Mucosa of descending colon (tissue), 3 donors: ENCODE results near the gene UNC5C. TPM values are rescaled to one million over a fixed set of nuclear protein-coding genes. Genes with fewer than 3 reads are reported as not detected.

Source experiments
- ATAC-seq: fragments of 200-7000 bp; cut with Tn5 transposase; one replicate; pipeline ENCODE4 v1.9.1; 2020; ENCODE audit warnings: mild to moderate bottlenecking, moderate library complexity
- DNase-seq, 3 donors: peaks; one replicate each; pipeline ENCODE4 v3.0.0-alpha.2; 2020
- H3K36me3 ChIP-seq: fragments of 200-600 bp; one replicate; pipeline ENCODE4 v1.8.0; 2021; ENCODE audit warnings: low read depth, mild to moderate bottlenecking
- H3K4me1 ChIP-seq: fragments of 200-600 bp; one replicate; pipeline ENCODE4 v1.8.0; 2021; ENCODE audit warnings: low read depth, mild to moderate bottlenecking
- H3K4me3 ChIP-seq: fragments of 200-600 bp; one replicate; pipeline ENCODE4 v1.8.0; 2021; ENCODE audit warnings: mild to moderate bottlenecking
- H3K9me3 ChIP-seq: fragments of 200-600 bp; one replicate; pipeline ENCODE4 v1.8.0; 2021; ENCODE audit warnings: mild to moderate bottlenecking
- CTCF ChIP-seq: fragments of 200-600 bp; IDR thresholded peaks from one replicate; pipeline ENCODE4 v1.8.0; 2022; ENCODE audit warnings: antibody characterized with exemption, mild to moderate bottlenecking
- intact Hi-C, 2 donors: fragments of 100-400 bp; cut with DNase I in 1 of 2; cut with micrococcal nuclease in 1 of 2; formaldehyde crosslinking; loops; one replicate each; pipeline versions ENCODE4 v1.11.0 to v1.11.1; 2022; cut with DNase I, micrococcal nuclease
- total RNA-seq, 3 donors: library from RNA; stranded (reverse); fragmentation: NEBNext Ultra II Directional in 2 of 3; extraction: Animal tissue kit (Norgen Biotek cat#: 25700) in 2 of 3; gene quantifications; one replicate each; pipeline versions ENCODE4 v1.2.1 to v1.2.4, GENCODE V29; 2021 to 2023
- donor health status: DM: no; HTN: no; CAD: no; lungs with moderate emphysema.
- donor health status: DM: no; HTN: no; CAD: no.
- donor health status: DM: no; HTN: yes; CAD: no.

The UNC5C gene
- total RNA-seq, 3 donors from 2014 or later, result 3.1 to 7.2 (median 4.6) TPM

GRCh38 chr4:95268819-95269565, 279.8 kb downstream of the UNC5C start:
- DNase-seq, result no peak

GRCh38 chr4:95267081-95267480, 281.7 kb downstream of the UNC5C start:
- Histone ChIP-seq H3K36me3 (no peaks in the 10 kb centered on the region), H3K4me1 (no peaks in the 10 kb centered on the region), H3K9me3 (no peaks in the 10 kb centered on the region), H3K4me3 (no peak overlapping the region)
- no peak for DNase-seq
- intact Hi-C loops, result no loop called here
- no peak for TF ChIP-seq CTCF
- no peak for ATAC-seq

More at GRCh38 chr4:95268819-95269565, 279.8 kb downstream of the UNC5C start:
- Histone ChIP-seq H3K4me1 (no peaks in the 10 kb centered on the region), H3K36me3 (no peaks in the 10 kb centered on the region), H3K9me3 (no peaks in the 10 kb centered on the region), H3K4me3 (no peak overlapping the region)
- TF ChIP-seq CTCF, result no peak
- ATAC-seq, result no peak
- intact Hi-C loops, result no loop called here

- Histone ChIP-seq H3K9me3 (no peaks in the 10 kb centered on the region), H3K4me3 (no peak overlapping the region), H3K36me3 (no peaks in the 10 kb centered on the region), H3K4me1 (no peaks in the 10 kb centered on the region)
- intact Hi-C loops, result no loop called here
- peak; percentile 34 for ATAC-seq
- no peak for TF ChIP-seq CTCF
- no peak for DNase-seq
Observed at GRCh38 chr4:95265814-95266740, 282.7 kb downstream of the UNC5C start.

- Histone ChIP-seq H3K36me3 (no peaks in the 10 kb centered on the region), H3K9me3 (no peaks in the 10 kb centered on the region), H3K4me1 (no peaks in the 10 kb centered on the region), H3K4me3 (no peak overlapping the region)
- no peak for ATAC-seq
- intact Hi-C loops, result no loop called here
- no peak for DNase-seq
- TF ChIP-seq CTCF, result no peak
Observed at GRCh38 chr4:95264843-95265242, 283.9 kb downstream of the UNC5C start.

GRCh38 chr4:95263960-95264359, 284.8 kb downstream of the UNC5C start:
- ATAC-seq (no peak), DNase-seq (no peak)
- intact Hi-C loops, result no loop called here
- Histone ChIP-seq H3K9me3 (no peaks in the 10 kb centered on the region), H3K4me1 (no peaks in the 10 kb centered on the region), H3K4me3 (no peak overlapping the region), H3K36me3 (no peaks in the 10 kb centered on the region)
- TF ChIP-seq CTCF, result no peak
